EL (cell line): Measurements from ENCODE around the gene DGCR6L.
"Not testable (repeated sequence)": the region's sequence is repeated elsewhere in the genome, so short reads cannot be mapped to it uniquely, and the experiment has no call there.

ENCODE experiments used
- DNase-seq: peaks from one replicate; pipeline ENCODE4 v3.0.0-alpha.2; 2016

The DGCR6L gene

DNA sequence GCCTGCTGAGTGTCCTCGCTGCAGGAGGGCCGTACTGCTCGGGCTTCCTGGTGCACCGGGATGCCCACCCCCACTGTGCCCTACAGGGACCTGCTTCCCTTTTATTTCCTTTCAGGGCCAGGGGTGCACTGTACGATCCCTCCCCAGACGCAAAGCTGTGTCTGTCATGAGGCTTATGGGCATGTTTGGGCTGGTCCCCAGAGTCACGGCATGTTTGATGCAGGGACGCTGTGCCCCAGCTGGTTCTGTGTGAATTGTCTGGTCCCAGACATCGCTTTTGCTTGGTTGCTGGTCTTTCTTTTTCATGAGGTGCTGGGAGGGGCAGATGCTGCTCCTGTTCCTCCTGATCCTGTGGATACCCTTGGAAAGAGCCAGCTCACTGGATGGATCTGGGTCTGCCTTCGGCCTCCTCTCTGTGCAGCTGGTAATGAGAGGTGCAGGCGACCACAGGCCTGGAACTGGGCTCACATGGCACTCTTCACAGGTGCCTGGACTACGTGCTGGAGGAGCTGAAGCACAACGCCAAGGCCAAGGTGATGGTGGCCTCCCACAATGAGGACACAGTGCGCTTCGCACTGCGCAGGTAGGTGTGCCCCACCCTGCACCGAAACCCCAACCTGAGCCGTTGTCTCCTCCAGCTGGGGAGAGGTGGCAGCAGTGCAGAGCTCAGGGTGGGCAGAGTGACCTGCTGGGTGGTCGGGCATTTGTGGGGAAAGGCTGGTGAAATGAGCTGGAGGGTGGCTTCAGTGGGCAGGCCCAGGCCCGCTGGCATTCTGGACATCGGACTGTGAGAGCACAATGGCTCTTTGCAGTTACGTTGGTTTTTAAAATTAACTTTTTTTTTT, 10.8 kb downstream of the DGCR6L start:
- not testable (repeated sequence) for DNase-seq

DNA sequence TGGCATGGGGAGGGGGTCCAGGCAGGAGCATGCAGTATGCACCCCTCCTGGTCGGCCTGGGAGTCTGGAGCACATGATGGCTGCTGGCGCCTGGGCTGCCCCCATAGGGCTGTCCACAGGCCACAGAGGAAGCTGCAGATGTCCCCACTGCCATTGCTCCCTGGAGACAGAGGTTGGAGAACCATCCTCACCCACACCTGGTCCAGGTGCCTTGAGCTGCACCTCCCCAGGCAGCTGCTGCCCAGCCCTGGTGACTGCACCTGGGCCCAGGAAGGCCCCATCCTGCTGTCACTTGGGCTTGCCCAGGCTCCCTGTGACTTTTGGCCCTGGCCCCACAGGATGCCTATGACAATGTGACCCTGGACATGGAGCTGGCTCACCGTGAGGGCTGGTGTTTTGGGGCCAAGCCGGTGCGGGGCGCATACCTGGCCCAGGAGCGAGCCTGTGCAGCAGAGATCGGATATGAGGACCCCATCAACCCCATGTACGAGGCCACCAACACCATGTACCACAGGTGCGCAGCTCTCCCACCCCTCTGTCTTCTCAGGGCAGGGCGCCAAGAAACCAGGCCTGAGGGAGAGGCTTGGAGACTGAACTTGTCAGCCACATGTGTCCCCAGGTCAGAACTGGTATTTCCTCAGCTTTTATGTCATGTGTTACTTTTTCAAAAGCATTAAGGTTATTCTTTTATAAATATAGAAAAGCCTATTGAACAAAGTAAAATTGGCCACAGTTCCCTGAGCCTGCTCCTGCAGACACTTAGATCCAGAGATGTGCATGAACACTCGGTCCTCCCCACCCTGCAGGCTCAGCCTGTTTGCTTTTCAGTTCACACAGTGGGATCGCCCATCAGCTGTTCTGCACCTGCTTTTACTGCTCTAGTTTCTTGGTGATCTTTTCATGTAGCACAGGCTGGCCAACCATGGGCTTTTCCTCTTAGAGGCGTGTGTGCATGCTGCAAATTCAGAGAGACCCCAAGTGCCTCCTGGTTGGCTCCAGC, 12.1 kb downstream of the DGCR6L start:
- DNase-seq, result not testable (repeated sequence)

DNA sequence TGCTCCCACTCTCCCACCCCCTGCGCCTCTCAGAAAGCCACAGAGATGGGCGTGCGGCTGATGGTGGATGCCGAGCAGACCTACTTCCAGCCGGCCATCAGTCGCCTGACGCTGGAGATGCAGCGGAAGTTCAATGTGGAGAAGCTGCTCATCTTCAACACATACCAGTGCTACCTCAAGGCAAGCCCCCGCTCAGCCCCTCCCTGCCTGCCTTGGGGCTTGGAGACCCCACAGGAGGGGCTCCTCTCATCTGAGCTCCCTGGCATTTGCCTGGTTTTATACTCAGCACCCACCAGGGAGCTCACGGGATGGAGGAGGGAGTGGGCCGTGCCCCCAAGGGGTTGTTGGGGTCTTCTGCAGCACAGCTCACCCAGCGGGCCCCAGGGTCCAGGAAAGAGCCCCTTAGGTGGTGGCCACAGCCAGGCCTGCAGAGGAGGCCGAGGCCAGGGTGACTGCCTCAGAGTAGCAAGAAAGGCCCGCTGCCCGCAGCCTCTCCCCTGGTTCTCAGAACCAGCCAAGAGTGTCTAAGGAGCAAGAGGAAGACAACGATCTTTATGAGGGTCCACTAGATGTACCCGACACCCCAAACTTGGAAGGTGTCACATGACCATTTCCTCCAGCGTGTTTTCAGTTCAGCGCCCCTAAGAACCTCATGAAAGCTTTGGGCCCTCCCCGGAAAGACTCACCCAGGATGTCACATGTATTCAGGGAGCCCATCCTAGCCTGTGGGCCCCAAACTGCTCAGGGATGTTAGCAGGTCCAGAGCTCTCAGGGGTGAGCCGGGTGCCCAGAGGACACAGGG, 13.0 kb downstream of the DGCR6L start:
- DNase-seq, result not testable (repeated sequence)

DNA sequence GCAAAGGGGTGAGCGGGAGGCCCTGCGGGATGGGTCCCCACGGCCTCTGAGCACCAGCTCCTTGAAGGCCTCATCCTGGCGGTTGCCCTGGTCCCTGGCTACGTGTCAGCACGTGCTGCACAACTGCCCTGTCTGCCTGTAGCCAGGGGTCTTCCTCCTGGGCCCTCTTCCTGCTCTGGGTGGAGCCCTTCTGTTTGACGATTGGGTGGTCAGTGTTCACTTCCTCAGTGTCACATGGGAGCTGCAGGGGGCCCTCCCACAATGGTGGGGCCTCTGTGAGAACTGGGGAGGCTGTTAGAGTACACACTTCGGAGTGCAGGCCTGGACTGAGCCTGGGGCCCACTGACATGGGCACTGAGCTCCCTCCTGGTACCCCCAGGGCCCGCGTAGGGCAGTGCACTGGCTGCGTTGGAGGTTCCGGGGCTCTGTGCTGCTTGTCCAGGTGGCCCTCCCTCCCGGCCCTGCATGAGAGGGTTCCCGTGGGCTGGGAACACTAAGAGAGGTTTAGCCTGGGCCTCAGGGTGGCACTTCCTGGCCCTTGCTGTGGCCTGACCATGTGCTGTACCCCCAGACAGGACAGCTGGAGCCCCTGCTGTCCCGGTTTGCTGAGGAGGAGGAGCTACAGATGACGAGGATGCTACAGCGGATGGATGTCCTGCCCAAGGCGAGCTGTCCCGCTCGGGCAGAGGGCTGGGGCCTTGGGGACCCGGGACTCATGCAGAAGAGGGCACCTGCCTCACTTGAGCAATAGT, 13.8 kb downstream of the DGCR6L start:
- no peak for DNase-seq

DNA sequence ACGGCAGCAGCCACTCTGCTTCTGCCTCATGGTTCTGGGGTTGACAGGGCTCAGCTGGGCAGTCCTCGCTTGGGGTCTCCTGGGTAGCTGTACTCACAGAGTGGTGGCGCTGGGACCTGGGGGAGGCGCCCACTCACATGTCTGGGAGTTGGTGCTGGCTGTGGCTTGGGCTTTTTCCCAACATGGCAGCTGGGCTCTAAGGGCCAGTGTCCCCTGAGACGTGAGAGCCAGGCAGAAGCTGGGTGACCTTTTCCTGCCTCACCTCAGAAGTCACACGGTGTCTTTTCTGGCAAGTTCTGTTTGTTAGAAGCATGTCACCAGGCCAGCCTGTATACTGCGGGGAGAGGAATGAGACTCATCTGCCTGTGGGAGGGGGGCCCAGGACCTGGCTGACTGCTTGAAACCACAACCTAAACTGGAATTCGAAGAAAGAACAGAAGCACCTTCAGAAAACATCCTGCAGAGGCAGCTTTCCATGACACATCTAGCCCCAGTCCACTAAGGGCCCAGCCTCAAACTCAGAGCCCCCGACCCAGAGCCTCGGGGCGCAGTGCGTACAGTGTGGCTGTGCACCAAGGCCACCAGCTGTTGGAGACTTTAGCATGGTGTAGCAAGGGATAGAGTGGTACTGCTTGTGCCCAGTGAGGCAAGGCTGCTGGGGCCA, 14.5 kb downstream of the DGCR6L start:
- not testable (repeated sequence) for DNase-seq

DNA sequence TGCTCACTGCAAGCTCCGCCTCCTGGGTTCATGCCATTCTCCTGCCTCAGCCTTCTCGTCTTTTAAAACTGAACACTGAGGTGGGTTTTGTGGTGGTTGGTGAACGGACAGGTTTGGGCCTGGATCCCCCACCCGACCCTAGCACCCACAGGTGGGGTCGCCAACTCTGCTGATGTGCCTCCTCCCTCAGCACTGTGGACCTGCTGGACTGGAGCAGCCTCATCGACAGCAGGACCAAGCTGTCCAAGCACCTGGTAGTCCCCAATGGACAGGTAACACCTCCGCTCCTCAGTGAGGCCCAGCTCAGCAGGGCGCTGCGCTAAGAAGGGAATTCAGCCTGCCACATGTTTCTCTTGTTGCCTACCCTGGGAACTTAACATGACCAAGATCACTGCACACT, 15.2 kb downstream of the DGCR6L start:
- no peak for DNase-seq

DNA sequence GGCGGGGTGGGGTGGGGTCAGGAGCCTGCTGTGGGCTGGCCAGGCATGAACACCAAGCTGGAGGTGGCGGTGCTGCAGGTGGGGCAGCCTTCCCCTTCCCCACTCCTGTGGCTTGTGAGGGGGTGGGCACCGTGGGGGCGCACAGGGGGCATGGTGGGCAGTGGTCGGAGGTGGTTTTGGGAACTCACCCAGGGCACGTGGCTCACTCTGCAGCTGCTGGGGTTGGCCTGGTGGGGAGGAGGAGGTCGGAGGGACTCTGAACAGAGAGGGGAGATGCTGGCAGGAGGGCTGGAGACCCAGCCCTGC, 16.7 kb downstream of the DGCR6L start:
- not testable (repeated sequence) for DNase-seq

DNA sequence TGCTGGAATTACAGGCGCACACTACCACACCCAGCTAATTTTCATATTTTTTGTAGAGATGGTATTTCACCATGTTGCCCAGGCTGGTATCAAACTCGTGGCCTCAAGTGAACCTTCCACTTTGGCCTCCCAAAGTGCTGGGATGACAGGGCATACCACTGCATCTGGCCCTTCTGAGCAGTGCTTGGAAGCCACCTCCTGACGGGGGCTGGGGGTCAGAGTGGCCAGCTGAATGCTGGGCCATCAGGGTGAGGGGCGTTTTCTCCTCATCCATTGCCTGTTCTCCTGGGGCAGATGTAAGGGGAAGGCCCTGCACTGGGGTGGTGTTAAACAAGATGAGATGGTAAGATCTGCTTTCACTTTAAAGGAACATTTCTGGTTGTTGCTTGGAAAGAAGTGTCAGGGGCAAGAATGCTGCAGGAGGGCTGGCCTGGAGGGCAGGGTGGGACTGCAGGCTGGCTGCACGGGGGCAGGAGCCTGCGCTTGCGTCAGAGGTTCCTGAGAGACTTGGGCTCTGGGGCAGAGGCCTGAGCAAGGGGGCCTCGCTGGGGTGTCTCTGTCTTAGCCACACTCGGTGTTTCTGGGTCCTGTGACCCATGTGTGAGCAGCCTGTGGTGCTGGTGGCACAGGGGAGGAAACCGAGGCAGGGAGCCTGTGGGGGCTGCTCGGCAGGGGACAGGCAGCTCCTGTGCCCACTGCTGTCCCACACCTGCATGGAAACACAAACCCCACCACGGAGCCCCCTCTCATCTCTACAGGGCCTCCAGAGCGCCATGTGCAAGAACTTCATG, 17.2 kb downstream of the DGCR6L start:
- DNase-seq, result no peak

DNA sequence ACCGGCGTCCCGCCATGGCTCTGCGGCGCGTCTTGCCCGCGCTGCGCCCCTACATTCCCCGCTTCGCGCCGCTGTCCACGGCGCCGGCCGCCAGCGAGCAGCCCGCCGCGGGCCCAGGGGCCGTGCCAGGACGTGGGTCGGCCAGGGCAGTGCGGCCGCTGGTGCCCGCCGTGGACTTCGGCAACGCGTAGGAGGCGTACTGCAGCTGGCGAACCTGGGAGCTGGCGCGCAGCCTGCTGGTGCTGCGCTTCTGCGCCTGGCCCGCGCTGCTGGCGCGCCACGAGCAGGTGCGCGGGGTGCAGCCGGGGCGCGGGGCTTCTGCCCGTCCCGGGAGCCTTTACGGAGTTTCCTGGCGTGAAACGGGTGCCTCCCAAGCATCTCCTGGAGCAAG, 20.1 kb downstream of the DGCR6L start:
- DNase-seq, result no peak

DNA sequence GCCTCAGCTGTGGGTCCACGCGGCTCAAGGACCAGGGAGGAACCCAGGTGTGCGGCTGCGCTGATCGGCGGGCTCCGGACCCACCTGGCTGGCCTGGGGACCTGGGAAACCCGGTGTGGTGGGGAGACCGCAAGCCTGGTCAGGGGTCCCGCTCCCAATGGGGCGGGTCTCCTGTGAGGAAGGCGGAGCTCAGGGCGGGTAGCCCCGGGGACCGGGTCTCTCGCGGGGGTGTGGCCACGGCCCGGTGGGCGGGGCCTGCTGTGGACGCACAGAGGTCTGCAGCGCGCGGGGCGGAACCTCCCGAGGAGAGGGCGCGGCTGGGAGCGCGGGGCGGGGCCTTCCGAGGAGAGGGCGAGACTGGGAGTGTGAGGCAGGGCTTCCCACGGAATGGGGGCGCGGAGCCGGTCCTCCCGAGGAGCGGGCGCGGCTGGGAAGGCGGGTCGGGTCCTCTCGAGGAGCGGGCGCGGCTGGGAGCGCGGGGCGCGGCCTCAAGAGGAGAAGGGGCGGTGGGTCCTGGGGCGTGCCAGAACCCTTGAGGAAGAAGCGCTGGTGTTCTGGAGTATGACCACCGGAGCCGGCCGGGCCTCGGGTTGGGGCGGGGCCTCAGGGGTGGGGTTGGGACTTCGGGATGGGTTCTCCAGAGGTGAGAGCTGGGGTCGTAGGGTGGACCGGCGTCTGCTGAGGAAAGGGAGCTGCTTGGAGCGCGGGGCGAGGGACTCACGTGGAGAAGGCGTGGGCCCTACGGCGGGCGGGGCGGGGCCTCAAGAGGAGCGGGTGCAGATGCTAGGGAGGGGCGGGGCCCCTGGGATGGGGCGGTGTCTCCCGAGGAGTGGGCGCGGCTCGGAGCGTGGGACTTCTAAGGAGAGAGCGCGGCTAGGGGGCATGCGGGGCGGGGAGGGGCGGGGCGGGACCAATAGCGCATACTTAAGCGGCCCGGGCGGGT, 20.8 kb downstream of the DGCR6L start:
- DNase-seq, result peak; percentile 78

DNA sequence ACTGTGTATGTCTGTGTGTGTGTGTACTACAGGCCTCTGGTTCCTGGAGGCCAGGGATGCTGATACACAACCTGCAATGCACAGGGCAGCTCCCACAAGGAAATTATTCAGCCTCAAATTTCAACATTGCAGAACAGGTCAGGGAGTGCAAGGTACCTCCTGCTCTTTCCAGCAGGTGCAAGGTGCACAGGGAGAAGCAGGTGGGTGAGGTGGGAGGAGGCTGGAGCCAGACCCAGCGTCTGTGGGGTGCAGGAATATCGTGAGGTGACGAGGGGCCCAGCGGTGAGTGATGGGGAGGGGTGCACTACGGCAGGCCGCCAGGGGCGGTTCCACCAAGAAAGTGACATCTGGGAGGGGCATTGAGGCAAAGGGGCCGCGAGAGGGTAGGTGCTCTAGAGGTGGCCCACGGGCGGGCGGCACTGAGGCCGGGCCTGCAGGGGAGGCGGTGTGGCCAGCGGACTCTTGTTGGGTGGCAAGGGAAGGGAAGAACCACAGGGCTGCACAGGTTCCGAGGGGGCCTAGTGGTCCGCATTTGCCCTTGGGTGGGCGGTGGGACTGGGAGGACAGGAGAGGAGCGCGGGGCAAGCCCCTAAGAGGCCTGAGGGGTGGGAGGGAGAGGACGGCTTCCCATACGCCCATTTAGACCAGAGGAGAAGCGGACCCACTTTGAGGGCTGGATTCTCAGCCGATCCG, 21.6 kb downstream of the DGCR6L start:
- DNase-seq, result no peak

DNA sequence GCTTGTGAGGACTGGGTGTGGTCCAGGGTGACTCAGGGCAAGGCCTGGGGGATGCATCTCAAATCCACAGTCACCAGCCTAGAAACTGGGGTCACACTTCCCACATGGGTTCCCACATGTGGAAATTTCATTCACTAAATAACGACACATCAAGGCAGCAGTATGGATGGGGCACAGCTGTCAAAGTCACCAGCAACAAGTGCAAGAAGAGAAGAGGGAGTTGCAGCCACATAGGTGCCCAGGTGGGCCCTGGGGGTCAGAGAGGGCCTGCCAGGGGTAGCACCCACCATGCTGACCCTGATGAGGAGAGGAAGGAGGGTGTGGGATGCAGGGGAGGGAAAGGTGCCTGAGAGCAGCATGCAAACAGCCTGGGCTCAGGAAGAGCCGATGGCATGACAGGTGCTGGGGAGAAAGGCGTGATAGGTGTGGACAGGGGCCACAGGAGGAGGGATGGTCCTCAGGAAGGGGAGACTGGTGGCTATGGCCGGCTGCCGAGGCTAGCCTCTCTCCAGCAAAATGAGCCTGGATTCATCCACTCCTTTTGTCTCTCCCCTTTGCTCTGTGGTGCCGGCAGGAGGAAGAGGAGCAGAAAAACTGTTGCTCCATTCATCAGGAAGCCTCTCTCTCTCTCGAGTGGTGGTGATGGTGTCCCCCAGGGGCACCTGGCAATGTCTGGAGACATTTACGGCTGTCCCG, 22.3 kb downstream of the DGCR6L start:
- DNase-seq, result no peak

DNA sequence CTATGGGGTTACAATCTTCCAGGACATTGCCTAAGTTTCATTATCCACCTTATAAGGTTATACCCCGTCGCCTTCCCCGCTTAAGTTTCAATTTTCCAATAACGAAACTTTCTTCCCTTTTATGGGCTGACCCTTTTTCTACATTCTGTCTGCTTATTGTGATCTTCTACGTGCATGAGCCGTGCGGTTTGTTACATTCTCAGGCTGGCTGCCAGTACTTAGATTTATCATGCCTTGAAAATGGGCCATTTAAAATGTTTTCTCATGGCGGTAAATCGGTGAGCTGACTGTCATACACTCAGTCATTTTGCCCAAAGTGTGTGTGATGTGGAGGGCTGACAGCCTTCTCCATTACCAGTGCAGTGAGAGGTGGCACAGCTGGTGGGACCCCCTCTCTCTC, 23.3 kb downstream of the DGCR6L start:
- no peak for DNase-seq

DNA sequence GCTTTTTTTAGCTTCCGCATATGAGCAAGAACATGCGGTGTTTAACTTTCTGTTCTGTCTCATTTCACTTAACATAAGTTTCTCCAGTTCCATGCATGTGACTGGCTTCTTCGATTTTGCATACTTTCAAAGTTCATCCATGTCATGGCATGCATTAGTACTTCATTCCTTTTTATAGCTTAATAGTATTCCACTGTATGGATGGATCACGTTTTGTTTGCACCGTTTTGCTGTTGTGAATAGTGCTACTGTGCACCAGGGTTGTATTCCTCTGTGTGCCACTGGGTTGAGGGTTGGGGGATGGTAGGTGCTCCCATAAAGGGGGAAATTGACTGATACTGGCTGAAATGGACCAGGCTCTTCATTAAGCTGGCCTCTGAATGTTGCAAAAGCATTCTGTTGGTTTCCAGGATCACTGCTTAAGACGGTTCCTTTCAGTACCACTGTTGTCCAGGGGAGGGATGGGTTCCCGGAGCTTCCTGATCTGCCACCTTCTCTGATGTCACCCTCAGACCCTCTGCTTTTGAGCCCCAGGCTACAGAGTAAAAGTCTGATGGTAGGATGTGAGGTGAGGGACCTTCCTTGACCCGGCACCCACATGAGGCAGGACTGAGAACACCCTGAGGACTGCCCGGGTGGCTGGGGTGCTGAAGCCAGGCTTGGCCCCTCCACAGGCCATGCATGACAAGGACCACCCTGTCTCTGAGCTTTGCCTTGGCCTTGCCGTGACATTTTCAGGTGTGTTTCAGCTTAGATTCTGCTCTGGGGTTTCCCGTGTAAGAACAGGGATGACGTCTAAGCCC, 24.4 kb downstream of the DGCR6L start:
- DNase-seq, result no peak

DNA sequence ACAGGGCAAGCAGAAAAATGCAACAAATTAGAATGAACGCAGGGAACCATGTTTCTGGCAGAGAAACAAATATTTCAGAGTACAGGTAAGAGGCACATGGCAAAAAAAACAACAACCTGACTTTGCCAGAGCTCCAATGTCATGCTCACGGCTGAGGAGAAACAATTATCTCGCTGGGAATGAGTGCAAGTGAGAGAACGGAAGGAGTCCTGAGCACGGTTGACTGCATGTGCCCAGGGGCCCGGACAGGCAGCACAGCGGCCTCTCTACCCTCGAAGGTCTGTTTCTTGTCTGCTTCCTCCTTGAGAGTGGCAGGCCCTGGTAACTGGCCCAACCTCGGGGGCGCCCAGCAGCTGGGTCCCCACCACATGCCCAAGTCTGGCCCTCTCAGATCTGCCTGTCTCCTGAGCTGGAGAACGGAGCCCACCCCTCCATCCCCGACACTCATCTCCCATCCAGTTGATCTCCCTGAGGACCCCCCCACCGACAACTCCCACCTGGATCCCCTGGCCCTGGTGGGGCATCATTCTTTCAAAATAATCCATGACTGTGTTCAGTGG, 27.1 kb downstream of the DGCR6L start:
- no peak for DNase-seq

DNA sequence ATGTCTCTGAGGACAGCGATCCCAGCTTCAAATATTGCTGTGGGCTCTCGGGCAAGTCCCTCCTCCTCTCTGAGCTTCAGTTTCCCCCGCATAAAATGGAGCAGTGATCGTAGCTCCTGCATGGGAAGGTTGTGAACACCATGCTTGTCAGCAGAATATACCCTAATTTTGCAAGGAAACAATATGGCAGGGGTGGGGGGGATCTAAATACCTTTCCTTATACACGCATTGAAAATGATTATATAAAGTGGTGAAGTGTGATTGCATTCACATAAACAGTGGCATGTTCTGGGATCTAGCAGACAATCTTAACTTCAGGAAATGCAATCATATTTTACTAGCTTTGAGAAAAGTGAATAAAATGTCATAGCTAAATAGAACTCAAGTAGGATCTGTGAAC, 27.8 kb downstream of the DGCR6L start:
- no peak for DNase-seq

DNA sequence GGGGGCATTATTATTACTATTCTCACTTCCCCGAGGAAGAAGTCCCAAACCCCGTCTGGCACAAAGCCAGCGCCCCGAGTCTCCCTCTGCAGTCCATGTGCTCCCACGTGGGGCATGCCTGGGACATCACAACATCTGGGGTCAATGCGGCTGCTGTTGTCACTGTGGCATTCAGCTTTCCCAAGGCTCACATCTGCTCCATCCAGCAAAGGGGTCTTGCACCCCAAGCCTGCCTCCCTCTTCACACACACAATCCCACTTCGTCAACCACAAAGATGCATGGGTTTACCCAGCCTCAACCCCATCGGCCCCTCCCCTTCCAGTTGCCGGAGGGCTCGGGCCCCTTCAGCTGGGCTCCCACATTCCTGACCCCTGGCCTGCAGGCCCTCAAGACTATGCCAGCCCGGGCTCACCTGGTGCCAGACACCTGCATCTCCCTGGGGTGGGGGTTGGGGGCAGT, 28.2 kb downstream of the DGCR6L start:
- DNase-seq, result no peak
